Activated CD8-positive, alpha-beta memory T cell treated with anti-CD3 and anti-CD28 coated beads for 1 hour (primary cell): ENCODE data around the gene CRY1.
"Not testable (repeated sequence)": the region's sequence is repeated elsewhere in the genome, so short reads cannot be mapped to it uniquely, and the experiment has no call there.

ENCODE experiments used
- DNase-seq, 2 donors: peaks; one replicate each; pipeline ENCODE4 v3.0.0-alpha.2; 2020; ENCODE audit warnings: low read depth in 1 of 2; ENCODE audit errors: extremely low read depth in 1 of 2

The CRY1 gene

GRCh38 chr12:107012736-107013425 lies 80.5 kb downstream of the CRY1 start:
- no peak for DNase-seq

GRCh38 chr12:107011519-107011918 lies 81.8 kb downstream of the CRY1 start:
- no peak for DNase-seq

GRCh38 chr12:107007411-107007810 lies 85.9 kb downstream of the CRY1 start:
- no peak for DNase-seq

GRCh38 chr12:107002665-107003064 lies 90.7 kb downstream of the CRY1 start:
- DNase-seq, result not testable (repeated sequence)

- no peak for DNase-seq
Measured at GRCh38 chr12:106999446-106999845, 93.9 kb downstream of the CRY1 start.

GRCh38 chr12:106997916-106998315 lies 95.4 kb downstream of the CRY1 start:
- DNase-seq, result no peak

GRCh38 chr12:106996102-106996501 lies 97.2 kb downstream of the CRY1 start:
- not testable (repeated sequence) for DNase-seq

- no peak for DNase-seq
Measured at GRCh38 chr12:106994579-106995220, 98.6 kb downstream of the CRY1 start.

- DNase-seq, result no peak
Measured at GRCh38 chr12:106987846-106988245, 105.5 kb downstream of the CRY1 start.

GRCh38 chr12:106986625-106987389 lies 106.5 kb downstream of the CRY1 start, which contains the start of gene MTERF2:
TSS of gene MTERF2 (minus strand) at chr12:106987146. CDS start at chr12:106978714, 8,432 bp downstream.
- peak; percentile 38 to 65 for DNase-seq

GRCh38 chr12:106986135-106986534 lies 107.2 kb downstream of the CRY1 start:
- no peak for DNase-seq

- DNase-seq, result no peak
Measured at GRCh38 chr12:106985479-106985878, 107.9 kb downstream of the CRY1 start.

GRCh38 chr12:106984588-106985137 lies 108.7 kb downstream of the CRY1 start:
- no peak for DNase-seq

GRCh38 chr12:106982229-106982628 lies 111.1 kb downstream of the CRY1 start:
- no peak for DNase-seq

- no peak for DNase-seq
Measured at GRCh38 chr12:106981788-106982187, 111.6 kb downstream of the CRY1 start.

- no peak for DNase-seq
Measured at GRCh38 chr12:106980944-106981343, 112.4 kb downstream of the CRY1 start.

GRCh38 chr12:106978035-106978800 lies 115.1 kb downstream of the CRY1 start:
- no peak for DNase-seq

- no peak for DNase-seq
Measured at GRCh38 chr12:106976668-106977067, 116.7 kb downstream of the CRY1 start.

GRCh38 chr12:106975993-106976658 lies 117.2 kb downstream of the CRY1 start:
- DNase-seq, result no peak

- no peak for DNase-seq
Measured at GRCh38 chr12:106975098-106975497, 118.3 kb downstream of the CRY1 start.
